Activated CD8-positive, alpha-beta memory T cell treated with anti-CD3 and anti-CD28 coated beads, Interleukin-2, amount 10 ng/mL, durations not matched to agents 7 days and 5 days (primary cell): Measurements from ENCODE around the gene ATP13A5. TPM values are rescaled to one million over a fixed set of nuclear protein-coding genes. Genes with fewer than 3 reads are reported as not detected.

Source experiments
- ATAC-seq: fragments of 150-1000 bp; cut with Tn5 transposase; one replicate; pipeline ENCODE4 v1.10.0; 2021; ENCODE audit warnings: moderate library complexity
- CTCF ChIA-PET: fragments of 350-600 bp; sonication (Branson Sonifier 250); formaldehyde crosslinking; loops from one replicate; lab custom pipeline; 2021; ENCODE audit warnings: antibody characterized with exemption; lab: Charles Lee
- DNase-seq: peaks from one replicate; pipeline ENCODE4 v3.0.0-alpha.2; 2020
- H3K27ac Mint-ChIP-seq: one replicate; pipeline ENCODE4 v1.8.0; 2021; ENCODE audit warnings: mild to moderate bottlenecking, mixed read lengths
- H3K27me3 Mint-ChIP-seq: one replicate; pipeline ENCODE4 v1.8.0; 2021; ENCODE audit warnings: mixed read lengths
- H3K36me3 Mint-ChIP-seq: one replicate; pipeline ENCODE4 v1.8.0; 2021; ENCODE audit warnings: mild to moderate bottlenecking, mixed read lengths
- H3K4me1 Mint-ChIP-seq: one replicate; pipeline ENCODE4 v1.8.0; 2021; ENCODE audit warnings: mixed read lengths
- H3K4me3 Mint-ChIP-seq: one replicate; pipeline ENCODE4 v1.8.0; 2021; ENCODE audit warnings: mild to moderate bottlenecking, moderate library complexity, mixed read lengths
- H3K9me3 Mint-ChIP-seq: one replicate; pipeline ENCODE4 v1.8.0; 2022; ENCODE audit warnings: low read depth, mixed read lengths
- total RNA-seq, 2 experiments: library from RNA; stranded (reverse); gene quantifications; one replicate each; pipeline ENCODE4 v1.2.3, GENCODE V29; 2021

ATP13A5 gene
- total RNA-seq, 2 experiments from 2014 or later, result not detected

- no peaks in the 10 kb centered on the region for H3K4me1 Mint-ChIP-seq
- no peaks in the 10 kb centered on the region for H3K36me3 Mint-ChIP-seq
- H3K27me3 Mint-ChIP-seq, result no peaks in the 10 kb centered on the region
- CTCF ChIA-PET, result no interaction called here
- no peak overlapping the region for H3K27ac Mint-ChIP-seq
- H3K4me3 Mint-ChIP-seq, result no peak overlapping the region
- DNase-seq, result no peak
- no peak for ATAC-seq
- H3K9me3 Mint-ChIP-seq, result no peaks in the 10 kb centered on the region
These were observed 109.1 kb downstream of the ATP13A5 start for GRCh38 chr3:193269343-193270028.

GRCh38 chr3:193262707-193263106 is 115.8 kb downstream of the ATP13A5 start:
- ATAC-seq (no peak), DNase-seq (no peak)
- Mint-ChIP-seq H3K27ac (no peak overlapping the region), H3K4me3 (no peak overlapping the region), H3K9me3 (no peaks in the 10 kb centered on the region), H3K27me3 (no peaks in the 10 kb centered on the region), H3K36me3 (no peaks in the 10 kb centered on the region), H3K4me1 (no peaks in the 10 kb centered on the region)
- CTCF ChIA-PET, result no interaction called here

- CTCF ChIA-PET, result no interaction called here
- DNase-seq, result no peak
- Mint-ChIP-seq H3K4me1 (no peaks in the 10 kb centered on the region), H3K9me3 (no peaks in the 10 kb centered on the region), H3K36me3 (no peaks in the 10 kb centered on the region), H3K27me3 (no peaks in the 10 kb centered on the region), H3K4me3 (no peak overlapping the region), H3K27ac (no peak overlapping the region)
- ATAC-seq, result no peak
These were observed 116.6 kb downstream of the ATP13A5 start for GRCh38 chr3:193261970-193262369.

- ATAC-seq, result no peak
- no peak overlapping the region for H3K4me3 Mint-ChIP-seq
- H3K27me3 Mint-ChIP-seq, result peaks cover 6% of the 10 kb centered on the region
- no peaks in the 10 kb centered on the region for H3K4me1 Mint-ChIP-seq
- CTCF ChIA-PET, result no interaction called here
- H3K27ac Mint-ChIP-seq, result no peak overlapping the region
- peaks cover under 1% of the 10 kb centered on the region for H3K36me3 Mint-ChIP-seq
- H3K9me3 Mint-ChIP-seq, result peaks cover under 1% of the 10 kb centered on the region
- no peak for DNase-seq
These were observed 124.4 kb downstream of the ATP13A5 start for GRCh38 chr3:193253986-193254660.

- Mint-ChIP-seq H3K27me3 (peaks cover under 1% of the 10 kb centered on the region), H3K36me3 (peaks cover 1% of the 10 kb centered on the region), H3K9me3 (peaks cover 3% of the 10 kb centered on the region), H3K27ac (no peak overlapping the region), H3K4me3 (no peak overlapping the region), H3K4me1 (no peaks in the 10 kb centered on the region)
- DNase-seq (no peak), ATAC-seq (no peak)
- CTCF ChIA-PET, result no interaction called here
These were observed 128.1 kb downstream of the ATP13A5 start for GRCh38 chr3:193250492-193250891.

GRCh38 chr3:193248848-193249468 is 129.6 kb downstream of the ATP13A5 start:
- Mint-ChIP-seq H3K27me3 (no peaks in the 10 kb centered on the region), H3K4me1 (no peaks in the 10 kb centered on the region), H3K9me3 (peaks cover 3% of the 10 kb centered on the region), H3K27ac (no peak overlapping the region), H3K36me3 (peaks cover 1% of the 10 kb centered on the region), H3K4me3 (no peak overlapping the region)
- CTCF ChIA-PET, result no interaction called here
- DNase-seq, result no peak
- ATAC-seq, result no peak

- CTCF ChIA-PET, result no interaction called here
- Mint-ChIP-seq H3K27ac (no peak overlapping the region), H3K4me1 (no peaks in the 10 kb centered on the region), H3K36me3 (no peaks in the 10 kb centered on the region), H3K4me3 (no peak overlapping the region), H3K9me3 (no peaks in the 10 kb centered on the region), H3K27me3 (peaks cover 38% of the 10 kb centered on the region)
- no peak for ATAC-seq
- DNase-seq, result no peak
These were observed 135.0 kb downstream of the ATP13A5 start for GRCh38 chr3:193243571-193243970.

DNA sequence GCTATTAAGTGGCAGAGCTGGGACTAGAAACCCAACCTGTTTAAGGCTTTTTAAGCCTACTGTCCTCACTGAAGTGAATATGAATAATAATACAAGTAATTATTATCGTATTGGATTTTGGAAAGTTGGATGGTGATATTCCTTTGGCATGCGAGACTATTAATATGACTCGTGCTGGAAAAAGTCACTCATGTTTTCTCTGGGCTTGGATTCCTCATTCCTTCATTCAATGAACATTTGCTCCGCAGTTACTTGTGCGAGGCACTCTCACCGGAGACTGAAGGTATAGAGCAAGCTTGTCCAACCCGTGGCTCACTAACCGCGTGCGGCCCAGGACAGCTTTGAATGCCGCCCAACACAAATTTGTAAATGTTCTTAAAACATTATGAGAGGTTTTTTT is 136.8 kb downstream of the ATP13A5 start:
- Mint-ChIP-seq H3K27me3 (peaks cover 38% of the 10 kb centered on the region), H3K9me3 (no peaks in the 10 kb centered on the region), H3K4me3 (no peak overlapping the region), H3K4me1 (no peaks in the 10 kb centered on the region), H3K36me3 (no peaks in the 10 kb centered on the region), H3K27ac (no peak overlapping the region)
- CTCF ChIA-PET, result no interaction called here
- ATAC-seq (no peak), DNase-seq (no peak)

- no peak within 1 kb of the TSS for H3K4me3 Mint-ChIP-seq
- peak; percentile 27 for ATAC-seq
These were observed 137.5 kb downstream of the ATP13A5 start, which contains the start of gene PLAAT1 for GRCh38 chr3:193240850-193241706. Gene PLAAT1, plus strand, starts transcription at chr3:193241222. Its CDS starts 14,429 bp downstream, at chr3:193255651.

DNA sequence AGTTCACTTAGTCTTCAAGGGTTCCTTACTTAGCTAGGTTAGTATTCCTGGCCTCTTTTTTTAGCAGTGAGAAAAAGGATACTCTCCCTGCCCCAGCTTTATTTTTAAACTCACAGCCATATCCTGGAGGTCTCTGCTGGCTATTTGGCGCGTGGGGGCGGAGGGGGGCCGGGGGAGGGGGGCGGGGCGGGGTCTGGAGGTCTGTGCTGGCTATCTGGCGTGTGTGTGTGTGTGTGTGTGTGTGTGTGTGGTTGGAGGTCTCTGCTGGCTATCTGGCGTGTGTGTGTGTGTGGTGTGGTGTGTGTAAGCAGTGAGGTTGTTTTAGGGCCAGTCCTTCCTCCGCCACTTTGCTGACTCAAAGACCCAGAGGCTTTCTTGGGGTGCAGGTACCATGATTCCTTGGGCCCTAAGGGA is 138.1 kb downstream of the ATP13A5 start:
- H3K36me3 Mint-ChIP-seq, result no peaks in the 10 kb centered on the region
- H3K4me1 Mint-ChIP-seq, result no peaks in the 10 kb centered on the region
- H3K4me3 Mint-ChIP-seq, result no peak overlapping the region
- no peak for DNase-seq
- no peak overlapping the region for H3K27ac Mint-ChIP-seq
- ATAC-seq, result no peak
- H3K27me3 Mint-ChIP-seq, result peaks cover 38% of the 10 kb centered on the region
- CTCF ChIA-PET, result no interaction called here
- no peaks in the 10 kb centered on the region for H3K9me3 Mint-ChIP-seq

More at GRCh38 chr3:193240850-193241706, 137.5 kb downstream of the ATP13A5 start, which contains the start of gene PLAAT1:
- H3K36me3 Mint-ChIP-seq, result no peaks in the 10 kb centered on the region
- DNase-seq, result no peak
- H3K9me3 Mint-ChIP-seq, result no peaks in the 10 kb centered on the region
- H3K4me1 Mint-ChIP-seq, result no peaks in the 10 kb centered on the region
- H3K27ac Mint-ChIP-seq, result no peak within 1 kb of the TSS
- CTCF ChIA-PET, result no interaction called here
- peaks cover 38% of the 10 kb centered on the region for H3K27me3 Mint-ChIP-seq

DNA sequence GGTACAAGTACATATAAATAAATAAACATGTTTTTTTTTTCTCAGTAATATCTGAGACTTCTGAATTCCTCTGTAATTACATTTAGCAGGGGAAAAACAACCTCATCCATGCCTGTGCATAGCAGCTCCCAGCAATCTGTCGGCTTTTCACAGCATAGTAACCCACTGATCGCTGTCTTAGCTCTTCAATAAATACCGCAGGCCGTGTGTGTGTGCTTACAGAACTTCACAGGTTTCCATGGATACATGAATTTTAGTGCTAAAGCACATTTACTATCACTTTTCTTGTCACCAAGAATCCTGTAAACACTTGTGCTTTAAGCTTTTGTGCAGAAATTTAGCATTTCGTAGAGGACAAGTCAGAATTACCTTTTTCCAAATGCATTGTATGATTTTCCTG is 141.5 kb downstream of the ATP13A5 start:
- Mint-ChIP-seq H3K27ac (no peak overlapping the region), H3K27me3 (peaks cover 26% of the 10 kb centered on the region), H3K36me3 (no peaks in the 10 kb centered on the region), H3K9me3 (no peaks in the 10 kb centered on the region), H3K4me3 (no peak overlapping the region), H3K4me1 (no peaks in the 10 kb centered on the region)
- no peak for ATAC-seq
- DNase-seq, result no peak
- CTCF ChIA-PET, result no interaction called here

GRCh38 chr3:193236599-193236998 is 142.0 kb downstream of the ATP13A5 start:
- CTCF ChIA-PET, result no interaction called here
- Mint-ChIP-seq H3K36me3 (no peaks in the 10 kb centered on the region), H3K27me3 (peaks cover 22% of the 10 kb centered on the region), H3K4me3 (no peak overlapping the region), H3K9me3 (no peaks in the 10 kb centered on the region), H3K4me1 (no peaks in the 10 kb centered on the region), H3K27ac (no peak overlapping the region)
- DNase-seq (no peak), ATAC-seq (no peak)

DNA sequence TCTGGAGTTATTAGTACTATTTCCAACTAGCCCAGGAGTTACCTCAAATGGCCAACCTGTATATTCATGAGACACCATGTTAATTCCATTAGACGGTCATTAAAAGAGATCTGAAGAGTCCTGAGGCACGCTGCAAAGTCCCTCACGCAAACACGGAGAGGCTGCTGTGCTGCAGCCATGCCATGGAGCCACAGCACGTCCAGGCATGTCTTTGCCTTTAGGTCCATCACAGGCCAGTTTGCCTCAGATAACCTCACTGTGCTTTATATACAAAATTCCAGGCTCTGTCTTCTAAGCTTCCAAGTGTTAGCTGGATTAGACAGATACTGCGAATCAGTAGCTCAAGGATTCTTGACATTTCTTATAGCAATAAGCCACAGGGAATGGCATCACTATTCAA is 147.4 kb downstream of the ATP13A5 start:
- no peak overlapping the region for H3K4me3 Mint-ChIP-seq
- no peak overlapping the region for H3K27ac Mint-ChIP-seq
- CTCF ChIA-PET, result no interaction called here
- no peaks in the 10 kb centered on the region for H3K27me3 Mint-ChIP-seq
- no peak for DNase-seq
- no peaks in the 10 kb centered on the region for H3K4me1 Mint-ChIP-seq
- no peak for ATAC-seq
- H3K9me3 Mint-ChIP-seq, result no peaks in the 10 kb centered on the region
- H3K36me3 Mint-ChIP-seq, result no peaks in the 10 kb centered on the region
